OCI-LY7 (cell line): Measurements from ENCODE around the gene ZNF79. TPM values are rescaled to one million over a fixed set of nuclear protein-coding genes. Genes with fewer than 3 reads are reported as not detected.
"Not testable (repeated sequence)": the region's sequence is repeated elsewhere in the genome, so short reads cannot be mapped to it uniquely, and the experiment has no call there.

ENCODE experiments used
- BruUV-seq: library from RNA; stranded (reverse); fragments of 400-500 nt; replicated peaks from 2 replicates; lab custom pipeline; 2021; lab: Mats Ljungman, UMichigan
- CTCF ChIA-PET: fragments of 300-600 bp; sonication (Branson Sonifier 250); formaldehyde crosslinking; loops from one replicate; lab custom pipeline; 2022; ENCODE audit warnings: antibody characterized with exemption; ENCODE audit not compliant: unreplicated experiment; lab: Charles Lee
- POLR2A ChIA-PET: fragments of 300-600 bp; sonication (Branson Sonifier 250); formaldehyde crosslinking; loops from one replicate; lab custom pipeline; 2022; ENCODE audit warnings: antibody characterized with exemption; lab: Charles Lee
- DNase-seq: peaks from one replicate; pipeline ENCODE4 v3.0.0-alpha.2; 2015; ENCODE audit warnings: low spot score
- H2AFZ ChIP-seq: fragments of 200-600 bp; sonication (generic), shearing (Covaris generic); 2 replicates; pipeline ENCODE4 v1.6.1; 2014; ENCODE audit warnings: mild to moderate bottlenecking, antibody characterized with exemption, low read length, moderate library complexity
- H3K27ac ChIP-seq: fragments of 200-600 bp; sonication (generic); 2 replicates; pipeline ENCODE4 v1.5.1; 2014; ENCODE audit warnings: mixed run types, low read depth, mild to moderate bottlenecking, moderate library complexity, low read length, inconsistent platforms; ENCODE audit not compliant: poor library complexity, severe bottlenecking
- H3K36me3 ChIP-seq: fragments of 200-600 bp; sonication (generic); 2 replicates; pipeline ENCODE4 v1.6.1; 2014; ENCODE audit warnings: mild to moderate bottlenecking, antibody characterized with exemption, low read length, moderate library complexity, mixed read lengths; ENCODE audit not compliant: insufficient read depth
- H3K4me1 ChIP-seq: fragments of 200-600 bp; sonication (generic); 2 replicates; pipeline ENCODE4 v1.5.1; 2014; ENCODE audit warnings: mild to moderate bottlenecking, low read length; ENCODE audit not compliant: insufficient read depth, poor library complexity, severe bottlenecking
- H3K4me2 ChIP-seq: fragments of 200-600 bp; sonication (generic); 2 replicates; pipeline ENCODE4 v1.6.1; 2014; ENCODE audit warnings: mild to moderate bottlenecking, low read length
- H3K4me3 ChIP-seq: fragments of 200-600 bp; sonication (generic); 2 replicates; pipeline ENCODE4 v1.5.1; 2014; ENCODE audit warnings: mild to moderate bottlenecking, low read depth, low read length; ENCODE audit not compliant: poor library complexity, severe bottlenecking
- H3K79me2 ChIP-seq: fragments of 200-600 bp; sonication (generic); 2 replicates; pipeline ENCODE4 v1.6.1; 2016; ENCODE audit warnings: low read depth, mild to moderate bottlenecking, low read length, moderate library complexity, mixed read lengths; ENCODE audit not compliant: insufficient read depth
- H3K9me2 ChIP-seq: fragments of 200-600 bp; sonication (generic); 2 replicates; pipeline ENCODE4 v1.6.1; 2016; ENCODE audit warnings: mild to moderate bottlenecking, low read length, mixed read lengths; ENCODE audit not compliant: insufficient read depth
- H3K9me3 ChIP-seq: fragments of 200-600 bp; sonication (generic); 2 replicates; pipeline ENCODE4 v1.6.1; 2014; ENCODE audit warnings: mild to moderate bottlenecking, mixed run types, low read length, mixed read lengths
- H4K20me1 ChIP-seq: fragments of 200-600 bp; sonication (generic); 2 replicates; pipeline ENCODE4 v1.6.1; 2014; ENCODE audit warnings: mild to moderate bottlenecking, antibody characterized with exemption, low read length, moderate library complexity, mixed read lengths; ENCODE audit not compliant: insufficient read depth
- EZH2phosphoT487 ChIP-seq: fragments of 200-600 bp; sonication (generic); IDR thresholded peaks from 2 replicates; pipeline ENCODE4 v1.6.1; 2018; ENCODE audit warnings: low read depth, borderline replicate concordance, mild to moderate bottlenecking, mixed run types, antibody characterized with exemption, low read length, moderate library complexity, mixed read lengths
- intact Hi-C: fragments of 100-400 bp; cut with micrococcal nuclease; formaldehyde crosslinking; loops from one replicate; pipeline ENCODE4 v1.10.0; 2022; ENCODE audit not compliant: unreplicated experiment
- total RNA-seq, 2 experiments: library from RNA; depleted of rRNA in 1 of 2; stranded (reverse); fragments of >200 nt in 1 of 2; shearing (Covaris generic) in 1 of 2; gene quantifications; 2 replicates each; pipeline ENCODE4 v1.2.3, GENCODE V29; 2014 to 2022
- TF ChIP-seq, protein P1 (sequence below): fragments of 200-600 bp; sonication (generic); conservative IDR thresholded peaks from 2 replicates; pipeline ENCODE4 v1.5.1; 2014; ENCODE audit warnings: mild to moderate bottlenecking, antibody characterized with exemption, low read length, moderate library complexity, mixed read lengths

The ZNF79 gene
- total RNA-seq, 2 experiments from 2014 or later, result 9.4 to 14.9 TPM

DNA sequence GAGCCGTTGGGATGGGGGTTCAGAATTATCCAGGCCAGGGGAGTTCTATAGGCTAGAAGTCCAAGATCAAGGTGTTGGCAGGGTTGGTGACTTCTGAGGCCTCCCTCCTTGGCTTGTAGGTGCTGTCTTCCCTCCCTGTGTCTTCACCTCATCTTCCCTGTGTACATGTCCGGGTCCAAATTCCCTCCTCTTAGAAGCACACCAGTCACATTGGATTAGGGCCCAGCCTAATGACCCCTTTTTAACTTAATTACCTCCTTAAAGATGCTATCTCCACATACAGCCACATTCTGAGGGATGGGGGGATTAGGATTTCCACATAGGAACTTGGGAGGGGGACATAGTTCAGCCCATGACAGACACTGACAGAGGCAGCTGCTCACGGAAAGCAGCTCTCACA, 39.2 kb downstream of the ZNF79 start:
- TF ChIP-seq, protein P1, sequence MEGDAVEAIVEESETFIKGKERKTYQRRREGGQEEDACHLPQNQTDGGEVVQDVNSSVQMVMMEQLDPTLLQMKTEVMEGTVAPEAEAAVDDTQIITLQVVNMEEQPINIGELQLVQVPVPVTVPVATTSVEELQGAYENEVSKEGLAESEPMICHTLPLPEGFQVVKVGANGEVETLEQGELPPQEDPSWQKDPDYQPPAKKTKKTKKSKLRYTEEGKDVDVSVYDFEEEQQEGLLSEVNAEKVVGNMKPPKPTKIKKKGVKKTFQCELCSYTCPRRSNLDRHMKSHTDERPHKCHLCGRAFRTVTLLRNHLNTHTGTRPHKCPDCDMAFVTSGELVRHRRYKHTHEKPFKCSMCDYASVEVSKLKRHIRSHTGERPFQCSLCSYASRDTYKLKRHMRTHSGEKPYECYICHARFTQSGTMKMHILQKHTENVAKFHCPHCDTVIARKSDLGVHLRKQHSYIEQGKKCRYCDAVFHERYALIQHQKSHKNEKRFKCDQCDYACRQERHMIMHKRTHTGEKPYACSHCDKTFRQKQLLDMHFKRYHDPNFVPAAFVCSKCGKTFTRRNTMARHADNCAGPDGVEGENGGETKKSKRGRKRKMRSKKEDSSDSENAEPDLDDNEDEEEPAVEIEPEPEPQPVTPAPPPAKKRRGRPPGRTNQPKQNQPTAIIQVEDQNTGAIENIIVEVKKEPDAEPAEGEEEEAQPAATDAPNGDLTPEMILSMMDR, result no peak
- TF ChIP-seq EZH2phosphoT487, result no peak
- Histone ChIP-seq H3K9me2 (no peaks in the 10 kb centered on the region), H3K4me2 (no peak overlapping the region), H3K27ac (no peak overlapping the region), H3K79me2 (no peaks in the 10 kb centered on the region), H3K4me3 (no peak overlapping the region), H3K9me3 (no peaks in the 10 kb centered on the region), H3K4me1 (no peaks in the 10 kb centered on the region), H3K36me3 (peaks cover 57% of the 10 kb centered on the region), H2AFZ (no peak overlapping the region), H4K20me1 (no peaks in the 10 kb centered on the region)
- ChIA-PET CTCF (interaction anchor here (0.6 kb wide), 1 partner anchor 268 kb away, joined by 3 read pairs; no protein-coding TSS in a partner anchor), POLR2A (no interaction called here)
- BruUV-seq, result no TSS peak
- intact Hi-C loops, result no loop called here
- no peak for DNase-seq

DNA sequence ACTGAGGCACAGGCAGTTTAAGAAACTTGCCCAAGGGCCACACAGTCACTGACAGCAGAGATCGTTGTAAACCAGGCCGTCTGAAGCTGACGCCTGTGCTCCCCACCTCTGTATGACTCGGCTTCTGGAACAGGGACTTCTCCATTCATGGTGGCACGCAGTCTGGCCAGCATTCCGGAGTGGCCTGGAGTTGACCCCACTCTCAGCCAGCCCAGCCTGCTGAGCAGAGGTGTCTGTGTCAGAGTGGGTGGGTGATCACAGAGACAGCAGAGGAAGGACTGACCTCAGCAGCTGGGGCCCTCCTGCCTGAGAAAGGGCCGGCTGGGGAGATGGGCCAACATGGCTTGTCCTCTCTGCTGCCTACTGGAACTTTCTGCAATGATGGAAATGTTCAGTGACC, 39.7 kb downstream of the ZNF79 start:
- POLR2A ChIA-PET, result no interaction called here
- intact Hi-C loops, result no loop called here

GRCh38 chr9:127466407-127466917, 42.3 kb downstream of the ZNF79 start:
- DNase-seq, H3K9me3 ChIP-seq, H4K20me1 ChIP-seq, H3K4me1 ChIP-seq, H3K9me2 ChIP-seq, POLR2A ChIA-PET, H2AFZ ChIP-seq, intact Hi-C loops, CTCF ChIA-PET, BruUV-seq, H3K79me2 ChIP-seq, H3K4me2 ChIP-seq, H3K27ac ChIP-seq, H3K4me3 ChIP-seq: not testable (repeated sequence)
- peaks cover 47% of the 10 kb centered on the region for H3K36me3 ChIP-seq

More for the DNA sequence above, 39.7 kb downstream of the ZNF79 start:
- no peaks in the 10 kb centered on the region for H4K20me1 ChIP-seq
- no peak overlapping the region for H3K27ac ChIP-seq
- no TSS peak for BruUV-seq
- TF ChIP-seq EZH2phosphoT487, result no peak
- TF ChIP-seq, protein P1, result no peak
- no peak overlapping the region for H3K4me2 ChIP-seq
- no peaks in the 10 kb centered on the region for H3K9me2 ChIP-seq
- peaks cover 59% of the 10 kb centered on the region for H3K36me3 ChIP-seq
- H3K9me3 ChIP-seq, result no peaks in the 10 kb centered on the region
- no peak overlapping the region for H3K4me3 ChIP-seq
- H3K4me1 ChIP-seq, result no peaks in the 10 kb centered on the region
- CTCF ChIA-PET, result interaction anchor here (0.6 kb wide), 1 partner anchor 269 kb away, joined by 3 read pairs; no protein-coding TSS in a partner anchor
- DNase-seq, result no peak
- H2AFZ ChIP-seq, result no peak overlapping the region
- no peaks in the 10 kb centered on the region for H3K79me2 ChIP-seq
